HEK293 (cell line): ENCODE data around the gene PCDH12.

Experiments
- CTCF ChIA-PET: fragments of 350-600 bp; formaldehyde crosslinking; extraction: SDS; loops from one replicate; lab custom pipeline; 2021; ENCODE audit warnings: antibody characterized with exemption; lab: Yijun Ruan, JAX
- POLR2A ChIA-PET: fragments of 300-600 bp; formaldehyde crosslinking; extraction: SDS; loops from one replicate; lab custom pipeline; 2020; ENCODE audit warnings: antibody characterized with exemption, inconsistent platforms; lab: Yijun Ruan, JAX
- H3K27ac ChIP-seq: fragments of 200-500 bp; sonication (Bioruptor generic); 2 replicates; pipeline ENCODE4 v1.5.1; 2014; ENCODE audit warnings: low read depth, low read length, control low read depth, inconsistent platforms; ENCODE audit errors: extremely low read depth
- H3K36me3 ChIP-seq, 2 experiments: fragments of 200-500 bp in 1 of 2; sonication (Bioruptor generic) in 1 of 2; 1 replicate in 1 of 2; 2 replicates in 1 of 2; pipeline ENCODE4 v1.5.1; 2014 to 2017; ENCODE audit warnings: inconsistent platforms in 2 of 2, low read length in 2 of 2; ENCODE audit not compliant: control insufficient read depth in 2 of 2, insufficient read depth in 1 of 2
- H3K4me1 ChIP-seq: fragments of 200-500 bp; sonication (Bioruptor generic); 2 replicates; pipeline ENCODE4 v1.5.1; 2014; ENCODE audit warnings: mild to moderate bottlenecking, low read length, inconsistent platforms; ENCODE audit not compliant: control insufficient read depth, insufficient read depth
- H3K4me3 ChIP-seq: 2 replicates; pipeline ENCODE4 v1.5.1; 2011; ENCODE audit warnings: low read depth, mild to moderate bottlenecking, control low read depth, low read length, moderate library complexity
- H3K9me3 ChIP-seq: fragments of 200-500 bp; sonication (Bioruptor generic); 2 replicates; pipeline ENCODE4 v1.5.1; 2014; ENCODE audit warnings: low read depth, low read length, inconsistent platforms; ENCODE audit not compliant: control insufficient read depth, insufficient read depth
- BCL11A ChIP-seq: fragments of 450-650 bp; formaldehyde crosslinking; IDR thresholded peaks from 2 replicates; pipeline ENCODE4 v1.5.1; 2016; ENCODE audit warnings: low read depth, missing biosample characterization, missing genetic modification characterization
- GFI1B ChIP-seq: fragments of 450-650 bp; formaldehyde crosslinking; IDR thresholded peaks from 2 replicates; pipeline ENCODE4 v1.5.1; 2016; ENCODE audit warnings: missing biosample characterization, missing genetic modification characterization
- GLIS2 ChIP-seq: fragments of 450-650 bp; formaldehyde crosslinking; IDR thresholded peaks from 2 replicates; pipeline ENCODE4 v1.5.1; 2016; ENCODE audit warnings: missing biosample characterization, missing genetic modification characterization
- KLF1 ChIP-seq: fragments of 450-650 bp; formaldehyde crosslinking; IDR thresholded peaks from 2 replicates; pipeline ENCODE4 v1.5.1; 2016; ENCODE audit warnings: missing biosample characterization, missing genetic modification characterization
- SETDB1 ChIP-seq: IDR thresholded peaks from one replicate; pipeline ENCODE4 v1.6.1; 2017; ENCODE audit warnings: mild to moderate bottlenecking, low read length, moderate library complexity, mixed read lengths; ENCODE audit not compliant: insufficient read length
- YY2 ChIP-seq: fragments of 450-650 bp; formaldehyde crosslinking; IDR thresholded peaks from 2 replicates; pipeline ENCODE4 v1.5.1; 2016; ENCODE audit warnings: missing biosample characterization, missing genetic modification characterization
- ZBTB1 ChIP-seq: fragments of 450-650 bp; formaldehyde crosslinking; IDR thresholded peaks from 2 replicates; pipeline ENCODE4 v1.5.1; 2016; ENCODE audit warnings: missing biosample characterization, missing genetic modification characterization
- ZBTB10 ChIP-seq: fragments of 450-650 bp; formaldehyde crosslinking; IDR thresholded peaks from 2 replicates; pipeline ENCODE4 v1.5.1; 2016; ENCODE audit warnings: missing biosample characterization, missing genetic modification characterization
- ZNF518A ChIP-seq: fragments of 450-650 bp; formaldehyde crosslinking; conservative IDR thresholded peaks from 2 replicates; pipeline ENCODE4 v1.5.1; 2016; ENCODE audit warnings: low read depth, missing biosample characterization, missing genetic modification characterization
- ZNF580 ChIP-seq: fragments of 450-650 bp; formaldehyde crosslinking; IDR thresholded peaks from 2 replicates; pipeline ENCODE4 v1.5.1; 2016; ENCODE audit warnings: missing biosample characterization, missing genetic modification characterization
- ZNF621 ChIP-seq: fragments of 450-650 bp; formaldehyde crosslinking; IDR thresholded peaks from 2 replicates; pipeline ENCODE4 v1.5.1; 2017; ENCODE audit warnings: missing biosample characterization, missing genetic modification characterization
- ZNF654 ChIP-seq: fragments of 450-650 bp; formaldehyde crosslinking; IDR thresholded peaks from 2 replicates; pipeline ENCODE4 v1.5.1; 2016; ENCODE audit warnings: low read depth, missing biosample characterization, missing genetic modification characterization
- ZNF658 ChIP-seq: fragments of 450-650 bp; formaldehyde crosslinking; IDR thresholded peaks from 2 replicates; pipeline ENCODE4; 2016; ENCODE audit warnings: missing biosample characterization, missing genetic modification characterization
- ZXDB ChIP-seq: fragments of 450-650 bp; formaldehyde crosslinking; IDR thresholded peaks from 2 replicates; pipeline ENCODE4 v1.5.1; 2016; ENCODE audit warnings: missing biosample characterization, missing genetic modification characterization
- TF ChIP-seq, protein P1 (sequence below): fragments of 450-650 bp; formaldehyde crosslinking; IDR thresholded peaks from 2 replicates; pipeline ENCODE4 v1.5.1; 2016; ENCODE audit warnings: missing biosample characterization, missing genetic modification characterization, low read depth

The PCDH12 gene

DNA sequence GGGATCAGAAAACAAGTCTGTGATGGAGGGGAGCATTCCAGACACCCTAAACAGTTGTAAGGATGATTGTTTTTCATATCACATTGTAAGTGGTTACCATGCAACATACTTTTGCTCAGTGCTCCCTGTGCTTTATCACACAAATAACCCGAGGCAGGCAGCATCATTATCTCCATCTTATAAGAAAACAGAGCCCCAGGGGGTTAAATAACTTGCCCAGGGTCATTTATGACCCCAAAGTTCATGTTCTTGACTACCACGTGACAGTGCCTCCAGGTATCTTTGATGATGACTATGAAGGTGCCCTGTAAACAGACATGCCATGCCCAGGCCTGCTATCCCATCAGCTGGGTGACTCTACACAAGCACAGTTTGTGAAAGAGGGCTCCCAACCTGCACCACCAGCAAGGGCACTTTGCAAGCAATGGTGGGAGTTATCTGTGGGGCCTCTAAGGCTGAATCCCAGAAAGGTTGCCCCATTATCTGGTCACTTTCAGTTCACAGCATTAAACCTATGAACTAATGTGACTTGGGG lies 45.3 kb upstream of the PCDH12 start:
- TF ChIP-seq ZNF518A (tag by site-specific recombination) = no peak
- no peak for TF ChIP-seq ZNF658
- TF ChIP-seq YY2 (tag by site-specific recombination) = no peak
- no peak for TF ChIP-seq GFI1B (tag by site-specific recombination)
- TF ChIP-seq KLF1 (tag by site-specific recombination) = no peak
- TF ChIP-seq ZNF654 (tag by site-specific recombination) = no peak
- TF ChIP-seq GLIS2 (tag by site-specific recombination) = no peak
- TF ChIP-seq ZNF580 (tag by site-specific recombination) = no peak
- TF ChIP-seq ZBTB10 (tag by site-specific recombination) = no peak
- no peak for TF ChIP-seq ZXDB (tag by site-specific recombination)
- TF ChIP-seq ZNF621 (tag by site-specific recombination) = no peak
- TF ChIP-seq, protein P1, sequence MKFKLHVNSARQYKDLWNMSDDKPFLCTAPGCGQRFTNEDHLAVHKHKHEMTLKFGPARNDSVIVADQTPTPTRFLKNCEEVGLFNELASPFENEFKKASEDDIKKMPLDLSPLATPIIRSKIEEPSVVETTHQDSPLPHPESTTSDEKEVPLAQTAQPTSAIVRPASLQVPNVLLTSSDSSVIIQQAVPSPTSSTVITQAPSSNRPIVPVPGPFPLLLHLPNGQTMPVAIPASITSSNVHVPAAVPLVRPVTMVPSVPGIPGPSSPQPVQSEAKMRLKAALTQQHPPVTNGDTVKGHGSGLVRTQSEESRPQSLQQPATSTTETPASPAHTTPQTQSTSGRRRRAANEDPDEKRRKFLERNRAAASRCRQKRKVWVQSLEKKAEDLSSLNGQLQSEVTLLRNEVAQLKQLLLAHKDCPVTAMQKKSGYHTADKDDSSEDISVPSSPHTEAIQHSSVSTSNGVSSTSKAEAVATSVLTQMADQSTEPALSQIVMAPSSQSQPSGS (tag by site-specific recombination) = no peak
- no peak for TF ChIP-seq SETDB1
- no peak for TF ChIP-seq BCL11A (tag by site-specific recombination)
- TF ChIP-seq ZBTB1 (tag by site-specific recombination) = no peak
- ChIA-PET CTCF (interaction anchor here (6.1 kb wide), 1 partner anchor 11 kb away, joined by 43 read pairs; the partner anchor contains the start of gene GNPDA1), POLR2A (no interaction called here)
- Histone ChIP-seq H3K4me1 (no peaks in the 10 kb centered on the region), H3K27ac (no peak overlapping the region), H3K36me3 (peaks cover 0 to 76% of the 10 kb centered on the region in 2 experiments; a peak in 2 of 3 replicates), H3K4me3 (no peak overlapping the region), H3K9me3 (no peaks in the 10 kb centered on the region)
